ENCODE results near the gene TMOD1.

The TMOD1 gene

GRCh38 chr9:97518166-97518908, 16.9 kb downstream of the TMOD1 start:
- DNase-seq (ENCODE audit: low read depth), result no peak

DNA sequence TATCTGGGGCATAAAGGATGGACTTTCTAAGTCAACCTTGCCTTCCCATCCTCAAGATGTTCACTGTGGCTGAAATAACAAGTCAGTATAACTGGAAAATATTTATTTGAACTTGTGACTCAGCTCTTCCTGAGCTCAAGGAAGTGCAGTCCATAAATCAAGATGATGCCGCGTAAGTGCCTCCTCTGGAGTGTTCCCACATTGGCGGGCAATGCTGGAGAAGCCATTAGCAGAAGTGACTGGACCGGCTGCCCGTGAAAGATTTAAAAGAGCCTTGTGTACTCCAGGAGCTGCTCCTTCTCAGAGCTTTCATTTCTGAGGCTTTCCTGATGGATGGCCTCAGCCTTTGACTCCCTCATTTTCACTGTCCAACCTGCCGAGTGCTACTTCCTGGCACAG, 17.4 kb downstream of the TMOD1 start:
- peak; percentile 48 for DNase-seq (ENCODE audit: low read depth)

DNA sequence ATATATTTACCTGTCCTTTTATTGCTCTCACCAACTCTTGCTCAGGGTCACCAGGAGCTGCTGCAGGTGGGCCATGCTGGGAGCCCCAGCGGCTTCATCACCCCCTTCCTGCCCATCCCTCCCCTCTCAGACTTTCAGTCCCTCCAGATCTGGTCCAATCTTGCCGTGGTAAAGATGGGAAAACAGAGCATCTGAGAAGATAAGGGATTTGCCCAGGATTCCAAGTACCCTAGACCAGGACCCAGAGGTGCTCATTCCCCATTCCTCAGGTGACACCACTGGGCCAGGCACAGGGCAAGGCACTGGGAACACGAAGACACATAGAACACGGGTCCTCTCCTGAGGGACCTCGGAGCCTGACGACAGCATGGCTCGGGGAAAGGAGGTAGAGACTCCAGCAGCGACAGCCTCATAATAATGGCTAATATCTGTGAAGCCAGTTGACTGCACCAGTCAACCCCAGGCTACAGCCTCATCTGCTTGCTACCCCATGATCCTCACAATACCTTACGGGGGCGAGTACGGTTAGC, 18.0 kb downstream of the TMOD1 start:
- no peak for DNase-seq (ENCODE audit: low read depth)

DNA sequence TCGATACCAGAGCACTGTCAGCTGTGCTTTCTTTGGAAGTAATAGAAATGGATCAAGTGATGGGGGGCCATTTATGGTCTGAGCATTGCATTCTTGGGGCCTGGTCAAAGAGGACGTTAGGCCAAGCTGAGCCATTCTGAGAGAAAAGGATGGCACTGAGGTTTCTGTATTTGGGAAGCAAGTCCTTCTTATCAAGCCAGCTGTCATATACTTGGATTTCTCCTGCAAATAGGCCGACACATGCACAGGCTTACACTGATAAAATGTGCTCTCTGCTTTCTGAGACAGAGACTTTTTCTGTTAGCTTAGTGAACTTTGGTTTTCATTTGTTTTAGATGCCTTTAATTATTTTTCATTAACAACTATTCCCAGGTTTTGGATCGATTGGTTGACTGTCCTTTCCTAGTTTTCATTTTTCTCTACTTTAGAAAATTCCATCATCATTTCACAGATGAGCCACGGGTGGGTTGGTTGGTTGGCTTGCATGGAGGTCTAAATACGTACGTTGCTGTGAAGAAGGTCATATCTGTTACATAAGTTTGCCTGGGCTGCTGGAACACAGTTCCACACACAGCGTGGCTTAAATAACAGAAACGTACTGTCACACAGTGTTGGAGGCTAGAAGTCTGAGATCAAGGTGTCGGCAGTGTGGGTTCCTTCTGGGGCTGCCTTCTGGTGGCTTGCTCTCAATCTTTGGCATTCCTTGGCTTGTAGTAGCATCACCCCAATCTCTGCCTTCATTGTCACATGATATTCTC, 20.3 kb downstream of the TMOD1 start:
- DNase-seq (ENCODE audit: low read depth), result no peak

DNA sequence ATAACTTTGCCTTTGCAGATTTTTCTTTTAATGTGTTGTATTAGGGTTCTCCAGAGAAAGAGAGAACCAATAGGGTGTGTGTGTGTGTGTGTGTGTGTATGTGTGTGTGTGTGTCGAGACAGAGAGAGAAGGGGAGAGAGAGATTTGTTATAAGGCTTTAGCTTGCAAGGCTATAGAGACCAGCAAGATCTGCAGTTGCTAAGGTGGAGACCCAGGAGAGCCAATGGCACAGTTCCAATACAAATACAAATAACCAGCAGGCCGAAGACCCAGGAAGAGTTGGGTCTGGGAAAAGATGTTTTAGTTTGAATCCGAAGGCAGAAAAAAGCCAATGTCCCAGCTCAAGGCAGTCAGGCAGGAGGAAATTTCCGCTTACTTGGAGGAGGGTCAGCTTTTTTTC, 23.0 kb downstream of the TMOD1 start:
- no peak for DNase-seq (ENCODE audit: low read depth)

DNA sequence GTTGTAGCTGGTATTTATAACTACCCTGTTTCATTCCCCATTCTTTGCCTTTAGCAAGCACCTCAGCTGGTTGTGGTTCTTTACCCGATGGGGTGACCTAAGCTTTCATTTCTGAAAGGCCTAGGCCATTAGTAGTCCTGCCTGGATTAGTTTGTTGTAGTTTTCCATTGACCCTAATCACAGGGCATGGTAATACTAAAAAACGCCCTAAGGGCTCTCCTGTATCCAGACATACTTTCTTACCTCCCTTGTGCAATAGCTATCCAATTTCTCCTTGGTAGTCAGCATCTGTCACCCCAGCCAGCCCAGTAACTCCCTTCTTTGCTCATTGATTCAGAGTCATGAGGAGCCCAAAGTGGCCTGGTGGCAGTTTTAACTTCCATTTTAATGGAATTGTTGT, 24.0 kb downstream of the TMOD1 start:
- peak; percentile 21 for DNase-seq (ENCODE audit: low read depth)

DNA sequence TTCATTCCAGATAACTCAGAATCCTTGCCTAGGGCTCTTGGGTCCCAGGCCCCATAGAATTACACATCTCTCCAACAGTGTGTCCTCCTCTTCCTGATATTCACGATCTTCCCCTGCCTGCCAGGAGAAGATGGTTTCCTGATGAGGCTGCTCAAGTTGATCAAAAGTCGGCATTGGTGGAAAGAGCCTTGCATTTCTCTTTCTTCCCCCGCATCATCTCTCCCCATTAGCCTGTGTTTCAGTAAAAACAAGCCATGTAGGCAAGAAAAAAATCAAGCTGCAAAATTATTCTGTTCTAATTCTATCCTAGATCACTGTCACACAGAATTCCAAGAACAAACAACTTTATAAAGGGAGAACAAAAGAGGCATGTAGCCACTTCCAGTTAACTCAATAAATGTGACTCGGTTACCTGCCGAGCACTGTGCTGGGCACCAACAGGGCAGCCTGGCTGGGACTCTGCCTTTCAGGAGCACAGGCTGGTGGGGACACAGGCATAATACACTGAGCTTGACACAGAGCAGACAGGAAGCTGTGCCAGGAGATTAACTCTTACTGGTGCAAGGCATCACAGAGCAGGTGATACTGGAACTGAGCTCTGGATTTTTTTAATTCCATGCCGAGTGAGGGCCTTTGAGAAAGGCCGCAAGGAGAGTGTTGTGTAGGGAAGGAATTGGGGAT, 25.6 kb downstream of the TMOD1 start:
- no peak for DNase-seq (ENCODE audit: low read depth)

- no peak for DNase-seq (ENCODE audit: low read depth)
These were observed 26.4 kb downstream of the TMOD1 start for GRCh38 chr9:97527626-97528528.

DNA sequence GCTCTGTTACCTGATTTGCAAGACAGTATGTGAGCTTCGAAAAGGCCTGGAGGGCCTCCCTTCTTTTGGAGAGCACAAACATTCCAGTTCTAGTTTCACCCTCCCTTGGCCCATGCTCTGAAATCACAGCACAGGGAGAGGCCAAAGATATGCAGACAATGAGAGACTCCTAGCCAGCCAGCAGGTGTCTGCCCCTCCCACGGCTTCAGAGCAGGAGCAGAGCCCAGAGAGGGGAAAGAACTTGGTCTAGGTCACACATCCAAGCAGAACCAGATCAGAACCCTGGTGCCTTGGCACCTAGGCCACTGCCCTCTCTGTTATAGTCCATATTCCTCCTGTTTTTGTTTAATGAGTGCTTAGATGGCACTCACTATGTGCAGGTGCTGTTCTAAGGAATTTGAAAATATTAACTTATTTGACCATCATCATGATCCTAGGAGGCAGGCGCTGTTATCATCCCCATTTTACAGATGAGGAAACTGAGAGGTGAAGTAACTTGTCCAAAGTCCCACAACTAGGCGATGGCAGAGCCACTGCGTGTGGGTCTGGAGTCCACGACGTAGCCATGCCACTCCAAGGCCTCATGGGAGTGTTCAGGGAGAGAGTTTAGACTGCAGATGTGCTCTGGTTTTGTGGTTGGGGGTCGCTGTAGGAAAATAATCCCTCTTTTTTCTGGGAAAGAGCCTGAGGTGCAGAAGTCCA, 27.2 kb downstream of the TMOD1 start:
- no peak for DNase-seq (ENCODE audit: low read depth)

GRCh38 chr9:97529363-97530076, 28.1 kb downstream of the TMOD1 start:
- no peak for DNase-seq (ENCODE audit: low read depth)

DNA sequence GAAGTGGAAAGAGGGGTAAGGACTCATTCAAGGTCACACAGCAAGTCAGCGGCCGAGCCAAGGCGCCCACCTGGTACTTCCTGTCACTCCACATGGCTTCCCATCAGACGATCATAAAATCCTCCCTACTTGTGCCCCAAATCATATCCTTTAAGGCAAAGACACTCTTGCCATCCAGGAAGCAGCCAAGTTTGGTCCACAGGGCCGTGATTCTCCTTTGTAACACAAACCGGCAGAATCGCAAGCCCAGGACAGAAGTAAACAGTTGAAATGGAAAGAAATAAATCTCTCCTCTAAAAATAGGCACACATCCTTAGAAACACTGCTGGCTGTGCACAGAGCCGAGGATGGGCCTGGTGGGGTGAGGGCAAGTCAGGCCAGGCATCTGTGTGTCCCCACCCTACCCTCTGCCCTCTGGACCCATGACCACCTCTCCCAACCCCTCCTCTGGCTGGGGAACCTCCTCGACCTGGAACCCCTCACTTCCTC, 30.5 kb downstream of the TMOD1 start:
- DNase-seq (ENCODE audit: low read depth), result no peak

GRCh38 chr9:97534185-97534584, 32.7 kb downstream of the TMOD1 start:
- no peak for DNase-seq (ENCODE audit: low read depth)

GRCh38 chr9:97534961-97535594, 33.6 kb downstream of the TMOD1 start:
- DNase-seq (ENCODE audit: low read depth), result no peak

DNA sequence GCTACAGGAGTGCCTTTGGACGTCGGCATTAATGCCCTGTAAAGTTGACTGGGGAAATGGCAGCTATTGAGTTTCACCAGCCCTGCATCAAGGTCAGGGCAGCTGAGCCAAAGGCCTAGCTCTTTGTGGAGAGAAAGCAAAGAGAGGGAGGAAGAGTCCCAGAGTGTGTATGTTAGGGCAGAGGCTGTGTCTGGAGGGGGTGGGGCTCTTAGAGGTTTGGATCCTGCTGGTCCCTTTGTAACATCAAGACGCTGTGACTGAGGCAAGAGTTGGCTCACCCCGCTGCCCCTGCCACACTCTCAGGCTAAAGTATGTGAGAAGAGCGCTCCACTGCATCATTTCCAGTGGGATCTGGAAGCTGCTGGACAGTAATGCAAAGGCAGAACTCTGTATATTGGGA, 34.3 kb downstream of the TMOD1 start:
- DNase-seq (ENCODE audit: low read depth), result no peak

DNA sequence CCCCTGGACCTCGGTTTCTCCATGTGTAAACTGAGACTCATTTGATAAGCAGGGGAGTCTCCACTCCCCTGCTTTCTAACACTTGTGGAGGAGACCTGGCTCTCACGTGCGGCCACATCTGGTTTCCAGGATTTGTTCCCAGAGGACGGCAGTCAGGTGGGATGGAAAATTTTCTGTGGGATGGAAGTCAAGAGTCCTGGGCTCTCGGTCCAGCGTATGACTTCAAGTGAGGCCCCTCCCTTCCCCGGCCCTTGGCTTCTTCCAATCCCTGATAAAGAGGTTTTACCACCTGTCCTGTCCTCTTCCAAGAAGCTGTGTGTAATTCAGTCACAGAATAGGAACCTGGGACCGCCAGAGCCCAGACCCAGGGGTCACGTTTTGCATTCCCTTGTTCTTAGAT, 35.0 kb downstream of the TMOD1 start:
- no peak for DNase-seq (ENCODE audit: low read depth)

DNA sequence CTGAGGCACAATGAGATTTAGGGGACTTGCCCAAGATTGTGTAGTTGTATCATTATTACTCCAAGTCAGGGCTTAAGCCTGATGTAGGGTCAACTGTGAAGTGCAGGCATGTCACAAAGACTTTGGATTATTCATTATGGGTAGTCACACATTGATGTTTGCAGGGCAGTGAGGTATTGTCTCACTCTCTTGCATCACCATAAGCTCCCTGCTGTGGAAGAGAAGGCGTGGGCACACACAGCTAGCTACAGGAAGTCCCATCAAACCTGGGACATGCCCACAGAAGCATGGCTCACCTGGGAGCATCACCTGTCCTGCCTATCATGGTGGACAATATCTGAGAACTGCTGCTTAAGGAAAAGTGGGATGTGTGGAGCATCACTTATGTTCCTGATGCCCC, 42.1 kb downstream of the TMOD1 start:
- DNase-seq (ENCODE audit: low read depth), result no peak

GRCh38 chr9:97545486-97545885, 44.0 kb downstream of the TMOD1 start:
- no peak for DNase-seq (ENCODE audit: low read depth)

GRCh38 chr9:97547098-97547829, 45.8 kb downstream of the TMOD1 start:
- DNase-seq (ENCODE audit: low read depth), result no peak

DNA sequence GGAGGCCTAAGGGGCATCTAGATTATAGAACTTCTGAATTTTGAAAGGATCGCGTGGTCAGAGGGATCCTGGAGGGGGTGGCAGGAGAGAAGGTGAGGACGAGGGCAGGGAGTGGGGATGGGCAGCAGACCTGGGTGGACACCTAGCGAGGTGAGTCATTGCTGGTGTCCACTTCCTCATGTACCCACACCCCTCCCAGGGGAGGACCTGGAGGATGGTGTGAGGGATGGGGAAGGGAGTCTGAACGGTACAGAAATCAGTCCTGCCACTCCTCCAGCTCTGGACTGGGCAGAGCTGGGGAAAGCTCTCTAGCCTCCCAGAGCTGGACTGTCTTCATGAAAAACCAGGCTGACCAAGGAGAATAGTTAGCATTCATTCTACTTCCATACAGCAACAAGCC, 46.9 kb downstream of the TMOD1 start:
- no peak for DNase-seq (ENCODE audit: low read depth)

Data from GM04503 (cell line).